ENCODE results near the gene APOO. TPM values are rescaled to one million over a fixed set of nuclear protein-coding genes. Genes with fewer than 3 reads are reported as not detected.

The APOO gene
- total RNA-seq: 7.9 and 15.5 TPM in 2 replicates

GRCh38 chrX:23907498-23908218 is at the start of gene APOO, which contains the start of gene CXorf58:
APOO (minus strand) TSS chrX:23907938; CDS start chrX:23907702, 236 bp downstream.
CXorf58 (plus strand) TSS chrX:23908006; CDS start chrX:23910303, 2,297 bp downstream.

Other genes with a start within 250 kb of the APOO start
- 213 and 381 TPM in 2 replicates for gene PRDX4, start 240.4 kb downstream of the APOO start, total RNA-seq
- gene ACOT9, start 164.7 kb downstream of the APOO start, total RNA-seq: 27.1 and 44.7 TPM in 2 replicates
- 174 and 545 TPM in 2 replicates for gene SAT1, start 124.8 kb downstream of the APOO start, total RNA-seq
- under 0.01 TPM in 1 of 2 replicates, not detected in the other for gene CXorf58, start 68 bp upstream of the APOO start, total RNA-seq
- gene KLHL15, start 119.2 kb upstream of the APOO start, total RNA-seq: 4.3 and 9.5 TPM in 2 replicates
- 163 and 201 TPM in 2 replicates for gene EIF2S3, start 147.0 kb upstream of the APOO start, total RNA-seq
- 14.1 and 35.5 TPM in 2 replicates for gene ZFX, start 241.8 kb upstream of the APOO start, total RNA-seq